ENCODE results near the gene SGSM1.

Gene SGSM1

DNA sequence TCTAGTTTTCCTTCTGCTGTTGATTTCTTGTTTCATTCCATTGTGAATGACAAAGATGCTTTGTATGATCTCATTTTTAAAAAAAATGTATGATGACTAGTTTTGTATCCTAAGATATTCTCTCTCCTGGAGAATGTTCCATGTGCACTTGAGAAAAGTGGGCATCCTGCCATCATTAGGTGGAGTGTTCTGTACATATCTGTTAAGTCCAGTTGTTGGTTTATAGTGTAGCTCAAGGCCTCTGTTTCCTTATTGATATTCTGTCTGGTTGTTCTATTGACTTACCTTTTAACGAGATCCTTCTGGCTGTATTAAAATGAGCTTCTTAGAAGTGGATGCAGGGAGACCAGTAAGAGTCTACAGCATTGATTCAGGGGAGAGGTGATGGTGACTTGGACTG lies 35.2 kb downstream of the SGSM1 start:
- no peak for DNase-seq

DNA sequence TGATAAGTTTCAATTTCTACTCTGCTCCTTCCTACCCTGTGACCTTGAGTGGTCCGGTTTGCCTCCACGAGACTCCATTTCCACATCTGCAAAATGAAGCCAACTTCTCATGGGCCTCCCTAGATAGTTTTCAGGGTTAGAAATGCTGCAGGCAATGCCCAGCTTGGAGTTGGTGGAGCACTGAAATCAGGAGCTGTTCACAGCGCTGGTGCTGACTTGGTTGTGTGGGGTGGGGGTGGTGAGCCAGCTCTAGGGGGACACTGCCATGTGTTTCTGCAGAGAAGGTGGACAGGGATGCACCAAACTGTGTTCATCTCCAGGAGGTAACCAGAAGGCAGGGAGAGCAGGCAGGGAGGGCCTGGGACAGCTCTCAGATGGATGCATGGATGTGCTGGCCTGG lies 37.0 kb downstream of the SGSM1 start:
- no peak for DNase-seq

DNA sequence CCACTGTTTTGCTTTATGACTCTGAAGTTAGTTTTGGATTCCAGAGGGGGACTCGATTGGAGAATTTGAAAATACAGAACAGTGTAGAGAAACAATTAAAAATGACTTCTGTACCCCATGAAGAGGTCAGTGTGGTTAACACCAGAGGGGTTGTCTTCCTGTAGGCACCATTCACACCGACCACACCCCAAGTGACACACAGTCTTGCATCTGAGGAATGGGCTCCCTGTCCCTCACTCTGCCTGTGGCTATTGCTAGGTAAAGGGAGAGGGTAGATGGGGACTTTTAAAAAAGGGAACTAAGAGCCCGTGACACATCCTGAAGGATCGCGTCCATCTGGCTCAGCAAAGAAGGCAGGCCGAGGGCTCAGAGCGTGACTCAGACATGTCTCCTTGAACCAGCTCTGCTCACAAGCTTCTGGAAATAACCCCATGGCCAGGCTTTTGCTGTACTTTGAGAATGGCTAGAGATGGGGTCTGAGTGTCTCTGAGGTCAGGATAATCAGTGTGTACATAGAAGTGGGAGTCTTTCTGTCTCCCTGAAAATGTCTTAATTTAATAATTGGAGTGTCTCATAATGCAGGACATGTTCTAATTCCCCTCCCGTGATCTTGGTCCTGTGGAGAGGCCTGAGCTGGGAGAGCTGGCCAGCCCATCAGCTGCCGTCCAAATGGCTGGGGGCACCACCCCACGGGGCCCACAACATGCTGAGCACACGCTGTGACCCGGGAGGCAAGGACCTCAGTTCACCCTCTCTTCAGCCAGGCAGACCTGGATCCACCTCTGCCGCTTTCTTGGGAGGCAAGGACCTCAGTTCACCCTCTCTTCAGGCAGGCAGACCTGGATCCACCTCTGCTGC lies 39.3 kb downstream of the SGSM1 start:
- no peak for DNase-seq

DNA sequence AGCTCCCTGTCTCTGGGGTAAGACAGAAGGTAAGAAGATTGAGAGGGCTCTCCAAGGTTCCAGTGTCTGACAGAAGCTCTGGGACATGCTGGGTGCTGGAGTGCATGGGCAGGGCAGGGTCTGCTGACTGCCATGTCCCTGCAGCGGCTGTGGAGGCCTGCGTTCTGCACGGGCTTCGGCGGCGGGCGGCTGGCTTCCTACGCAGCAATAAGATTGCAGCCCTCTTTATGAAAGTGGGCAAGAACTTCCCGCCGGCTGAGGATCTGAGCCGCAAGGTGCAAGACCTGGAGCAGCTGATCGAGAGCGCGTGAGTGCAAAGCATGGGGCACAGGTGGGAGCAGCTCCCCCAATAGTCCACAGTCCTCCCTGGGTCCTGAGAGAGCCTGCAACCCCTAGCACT lies 41.5 kb downstream of the SGSM1 start:
- no peak for DNase-seq

DNA sequence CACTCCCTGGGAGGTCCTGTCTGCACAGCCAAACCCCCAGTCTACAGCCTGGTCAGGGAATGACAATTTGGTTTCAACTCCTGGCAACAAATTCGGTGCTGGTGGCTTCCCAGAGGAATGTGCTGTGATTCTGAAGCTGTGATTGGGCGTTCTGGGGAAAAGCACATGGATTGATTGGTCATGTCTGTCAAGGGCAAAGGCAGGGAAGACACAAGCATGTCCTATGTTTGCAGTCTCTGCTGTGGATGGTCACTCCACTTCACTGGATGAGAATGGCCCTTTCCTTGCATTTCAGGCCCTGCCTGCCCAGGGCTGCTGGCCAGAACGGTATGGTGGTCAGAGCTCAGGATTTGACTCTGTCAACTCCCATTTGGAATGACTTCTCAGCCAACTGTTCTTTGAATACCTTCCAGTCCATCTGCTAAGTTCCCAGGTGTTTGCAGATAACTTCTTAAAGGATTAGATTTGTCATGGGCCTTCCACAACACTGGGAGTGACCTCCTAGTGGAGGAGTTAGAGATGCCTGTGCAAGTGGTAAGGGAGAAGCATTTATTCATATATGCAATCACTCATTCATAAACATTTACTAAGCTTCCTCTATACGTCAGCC lies 42.7 kb downstream of the SGSM1 start:
- DNase-seq: no peak

DNA sequence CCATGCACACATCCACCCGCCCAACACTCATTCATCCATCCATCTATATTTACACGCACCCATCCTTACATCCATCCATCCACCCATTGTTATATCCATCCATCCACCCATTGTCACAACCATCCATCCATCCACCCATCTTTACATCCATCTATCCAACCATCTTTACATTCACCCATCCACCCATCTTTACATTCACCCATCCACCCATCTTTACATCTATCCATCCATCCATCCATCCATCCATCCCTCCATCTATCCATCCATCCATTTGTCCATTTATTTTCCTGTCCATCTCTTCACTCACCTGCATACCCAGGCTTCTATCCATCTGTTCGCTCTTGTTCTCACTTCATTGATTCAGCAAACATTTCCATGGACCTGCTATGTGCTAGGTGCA lies 49.8 kb downstream of the SGSM1 start:
- no peak for DNase-seq

DNA sequence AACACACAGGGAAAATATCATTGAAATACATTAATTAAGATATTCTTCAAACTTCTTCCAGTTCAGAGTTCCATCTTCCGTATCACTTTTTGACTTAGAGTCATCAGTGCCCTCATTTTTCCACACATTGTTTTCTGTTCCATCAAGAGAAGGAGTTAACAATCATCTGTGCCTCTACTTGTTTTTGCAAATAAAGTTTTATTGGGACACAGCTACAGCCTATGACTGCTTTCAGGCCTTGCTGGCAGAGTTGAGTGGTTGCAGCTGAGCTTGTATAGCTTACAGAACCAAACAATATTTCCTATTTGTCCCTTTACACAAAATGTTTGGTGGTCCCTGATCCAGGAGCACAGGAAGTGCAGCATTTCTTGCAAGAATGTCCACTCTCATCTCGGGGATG lies 51.6 kb downstream of the SGSM1 start:
- no peak for DNase-seq

DNA sequence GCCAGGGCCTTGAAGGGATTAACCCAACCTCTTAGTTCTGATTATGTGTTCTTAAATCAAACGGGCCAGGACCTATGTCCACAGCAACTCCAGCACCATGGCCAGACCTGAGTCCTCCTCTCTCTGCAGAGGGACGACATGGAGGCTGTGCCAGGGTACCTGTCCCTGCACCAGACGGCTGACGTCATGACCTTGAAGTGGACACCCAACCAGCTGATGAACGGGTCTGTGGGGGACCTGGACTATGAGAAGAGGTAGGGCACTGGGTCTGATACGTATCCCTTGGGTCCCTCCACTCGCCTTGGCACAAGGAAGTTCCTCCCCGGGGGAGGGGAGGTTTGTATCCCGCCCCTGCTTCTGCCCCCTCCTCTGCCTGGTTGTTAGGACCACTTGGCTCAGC lies 53.6 kb downstream of the SGSM1 start:
- DNase-seq: no peak

DNA sequence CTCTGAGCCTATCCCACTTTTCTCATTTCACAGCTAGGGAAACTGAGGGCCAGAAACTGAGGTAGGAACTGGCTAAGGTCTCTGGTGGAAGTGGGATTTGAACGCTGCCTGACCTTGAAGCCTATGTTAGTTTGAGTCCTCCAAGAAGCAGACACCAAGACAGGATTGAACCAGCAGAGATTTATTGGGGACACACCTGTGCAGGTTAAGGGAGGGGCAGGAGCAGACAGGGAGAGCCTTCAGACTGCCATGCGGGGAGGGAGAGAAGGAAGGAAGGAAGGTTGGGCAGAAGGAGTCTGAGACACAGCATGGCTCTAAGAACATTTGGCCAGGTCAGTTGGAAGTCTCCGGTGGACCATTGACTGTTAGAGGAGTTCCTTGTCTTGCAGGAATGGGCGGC lies 59.5 kb downstream of the SGSM1 start:
- no peak for DNase-seq

DNA sequence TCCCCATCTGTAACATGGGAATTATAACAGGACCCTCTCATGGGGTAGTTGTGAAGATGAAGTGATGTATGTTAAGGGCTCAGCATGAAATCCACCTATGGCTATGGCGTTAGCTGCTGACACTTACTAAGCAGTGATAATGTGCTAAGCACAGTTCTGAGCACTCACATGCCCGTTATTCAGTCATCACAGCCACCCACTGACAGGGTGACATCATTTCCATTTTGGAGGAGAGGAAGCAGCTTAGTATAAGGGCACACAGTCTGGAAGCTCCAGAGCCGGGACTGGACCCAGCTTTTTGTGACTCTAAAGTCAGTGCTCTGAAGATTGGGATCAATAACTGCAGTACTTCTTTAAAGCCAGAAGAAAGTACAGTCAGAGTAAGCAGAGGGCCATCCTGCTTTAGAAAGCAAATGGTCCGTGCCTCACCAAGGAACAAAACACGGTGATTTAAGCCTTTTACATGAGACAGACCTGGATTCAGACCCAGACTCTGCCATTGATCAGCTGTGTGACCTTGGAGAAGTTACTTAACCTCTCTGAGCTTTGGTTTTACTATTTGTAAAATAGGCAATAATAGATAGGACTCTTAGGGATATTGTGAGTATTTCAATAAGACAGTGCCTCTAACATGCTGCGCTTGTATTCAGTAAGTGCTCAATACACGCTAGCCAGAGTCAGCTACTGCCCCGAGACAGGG lies 61.5 kb downstream of the SGSM1 start:
- no peak for DNase-seq

DNA sequence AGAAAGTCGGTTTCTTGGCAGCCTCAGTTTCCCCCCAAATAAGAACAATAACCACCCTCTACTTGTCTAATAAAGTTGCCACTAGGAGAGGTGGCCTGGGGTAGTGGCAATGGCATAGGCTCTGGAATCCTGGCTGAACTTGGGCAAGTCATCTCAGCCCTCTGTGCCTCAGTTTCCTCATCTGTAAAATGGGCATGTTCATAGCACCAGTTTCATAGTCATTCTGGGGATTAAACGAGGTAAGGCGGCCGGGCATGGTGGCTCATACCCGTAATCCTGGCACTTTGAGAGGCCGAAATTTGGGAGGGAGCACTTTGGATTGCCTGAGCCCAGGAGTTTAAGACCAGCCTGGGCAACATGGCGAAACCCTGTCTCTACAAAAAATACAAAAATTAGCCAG lies 63.0 kb downstream of the SGSM1 start:
- DNase-seq: no peak

DNA sequence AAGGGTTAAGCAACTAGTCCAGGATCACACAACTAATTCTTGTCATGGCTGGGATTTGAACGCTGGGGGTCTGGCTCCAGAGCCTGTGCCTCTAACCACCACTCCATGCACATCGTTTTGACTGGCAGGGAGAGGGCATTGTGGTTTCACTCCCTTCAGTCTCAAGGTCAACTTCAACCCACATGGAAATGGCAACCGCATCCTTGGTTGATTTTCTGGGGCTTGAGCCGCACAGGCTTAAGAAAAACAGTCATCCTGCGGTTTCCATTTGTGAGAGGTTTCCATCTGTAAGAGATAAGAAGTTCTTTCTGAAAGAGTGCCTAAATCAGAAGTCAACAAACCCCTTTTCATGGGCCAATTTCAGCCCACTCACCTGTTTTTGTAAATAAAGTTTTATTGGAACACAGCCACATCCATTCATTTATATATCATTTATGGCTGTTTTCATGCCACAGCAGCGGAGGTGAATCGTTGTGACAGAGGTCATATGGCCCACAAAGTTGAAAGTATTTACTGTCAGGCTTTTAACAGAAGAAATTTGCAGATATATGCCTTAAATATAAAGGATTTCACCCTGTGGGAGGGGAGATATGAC lies 65.7 kb downstream of the SGSM1 start:
- no peak for DNase-seq

DNA sequence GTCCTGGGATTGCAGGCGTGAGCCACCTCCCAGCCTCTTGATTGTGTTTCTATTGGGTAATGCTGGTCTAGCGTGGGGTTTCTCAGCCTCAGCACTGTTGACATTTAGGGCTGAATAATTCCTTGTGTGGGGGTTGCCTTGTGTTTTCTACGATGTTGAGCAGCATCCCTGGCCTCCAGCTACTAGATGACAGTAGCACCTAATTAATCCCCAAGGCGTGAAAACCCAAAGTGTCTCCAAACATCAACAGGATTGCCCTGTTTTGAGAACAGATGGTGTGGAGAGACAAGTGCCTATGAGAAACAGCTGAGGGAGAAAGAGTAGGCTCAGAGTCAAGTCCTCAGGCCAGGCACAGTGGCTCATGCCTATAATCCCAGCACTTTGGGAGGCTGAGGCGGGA lies 67.2 kb downstream of the SGSM1 start:
- DNase-seq: no peak

DNA sequence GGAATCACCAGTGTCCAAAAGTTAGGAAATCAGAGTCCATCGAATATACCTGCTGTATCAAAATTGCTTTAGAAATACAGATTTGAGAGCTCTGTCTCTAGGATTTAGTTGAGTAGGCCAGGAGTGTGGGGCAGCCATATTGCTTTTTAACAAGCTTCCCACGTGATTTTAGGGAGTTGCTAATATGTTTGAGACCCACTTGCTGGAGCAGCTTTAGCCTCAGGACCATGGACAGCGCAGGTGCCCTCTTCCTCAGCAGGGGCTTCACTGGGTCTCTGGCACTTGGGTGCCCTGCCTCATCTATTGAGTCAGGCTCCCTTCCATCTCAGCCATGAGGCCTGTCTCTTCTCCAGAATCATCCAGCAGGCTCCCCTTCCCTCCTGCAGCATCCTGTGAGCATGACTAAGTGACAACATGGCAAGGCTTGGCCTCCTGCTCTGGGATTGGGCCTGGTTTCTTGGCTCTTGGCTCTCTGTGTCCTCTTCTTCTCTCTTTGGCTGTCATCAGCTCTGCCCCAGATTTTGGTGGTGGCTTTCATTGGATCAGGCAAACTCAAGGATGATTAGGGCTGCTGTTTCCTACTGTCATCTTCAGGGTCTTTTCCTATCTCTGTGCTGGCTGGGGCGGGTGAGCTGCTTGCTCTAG lies 70.0 kb downstream of the SGSM1 start:
- DNase-seq: no peak

DNA sequence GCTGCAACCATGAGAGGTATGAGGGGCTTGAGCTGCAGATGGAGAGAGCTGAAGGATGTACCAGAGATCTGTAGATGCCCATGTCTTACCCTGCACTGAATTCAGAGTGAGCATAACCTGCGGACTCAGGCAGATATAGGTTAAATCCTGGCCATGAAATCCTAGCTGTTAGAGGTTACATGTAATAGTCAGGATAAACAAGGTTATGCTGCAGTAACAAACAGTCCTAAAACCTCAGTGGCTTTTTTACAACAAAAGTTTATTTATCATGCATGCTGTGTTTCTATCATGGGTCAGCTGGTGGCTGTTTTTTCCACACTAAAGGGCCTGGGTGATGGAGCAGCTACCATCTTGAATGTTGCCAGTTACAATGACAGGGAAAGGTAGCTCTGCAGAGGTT lies 70.7 kb downstream of the SGSM1 start:
- DNase-seq: no peak

DNA sequence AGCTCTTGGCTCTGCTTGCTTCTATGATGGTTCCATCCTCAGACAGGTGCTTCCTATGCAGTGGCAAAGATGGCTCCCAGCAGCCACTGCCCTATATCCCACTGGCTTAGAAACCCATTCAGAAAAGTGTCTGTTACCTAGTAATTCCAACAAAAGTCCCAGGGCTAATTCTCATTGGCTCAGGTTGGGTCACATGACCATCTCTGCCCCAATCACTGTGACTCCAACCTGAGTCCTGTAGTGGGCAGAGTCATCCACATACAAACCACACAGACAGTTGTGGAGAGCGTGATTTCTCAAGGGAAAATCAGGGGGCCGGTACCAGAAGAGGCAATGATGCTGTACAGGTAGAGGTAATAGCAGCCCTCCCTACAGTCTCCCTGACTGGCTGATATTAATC lies 73.0 kb downstream of the SGSM1 start:
- DNase-seq: no peak

DNA sequence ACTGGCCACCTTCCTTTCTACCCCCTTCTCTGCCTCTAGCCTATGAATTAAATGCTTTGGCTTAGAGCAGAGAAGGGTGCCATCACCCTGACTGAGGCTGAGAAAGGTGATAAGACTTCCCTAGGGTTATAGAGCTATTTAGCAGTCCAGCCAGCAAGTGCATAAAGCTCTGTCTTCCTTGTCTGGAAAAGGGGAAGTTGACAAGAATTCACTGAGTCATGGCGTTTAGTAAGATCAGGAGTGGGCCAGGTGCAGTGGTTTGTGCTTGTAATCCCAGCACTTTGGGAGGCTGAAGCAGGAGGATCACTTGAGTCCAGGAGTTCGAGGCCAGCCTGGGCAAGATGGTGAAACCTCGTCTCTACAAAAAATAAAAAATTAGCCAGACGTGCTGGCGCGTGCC lies 77.4 kb downstream of the SGSM1 start:
- no peak for DNase-seq

DNA sequence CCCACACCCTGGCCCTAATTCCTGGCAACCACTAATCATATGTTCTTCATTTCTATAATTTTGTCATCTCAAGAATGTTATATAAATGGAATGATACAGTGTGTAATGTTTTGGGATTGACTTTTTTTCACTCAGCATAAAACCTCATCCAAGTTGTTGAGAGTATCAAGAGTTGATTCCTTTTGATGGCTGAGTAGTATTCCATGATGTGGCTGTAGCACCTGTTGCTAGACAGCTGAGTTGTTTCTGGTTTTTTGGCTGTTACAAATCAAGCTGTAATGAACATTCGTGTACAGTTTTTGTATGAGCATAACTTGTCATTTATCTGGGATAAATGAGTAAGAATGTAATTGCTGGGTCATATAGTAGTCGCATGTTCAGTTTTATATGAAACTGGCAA lies 81.2 kb downstream of the SGSM1 start:
- DNase-seq: no peak

DNA sequence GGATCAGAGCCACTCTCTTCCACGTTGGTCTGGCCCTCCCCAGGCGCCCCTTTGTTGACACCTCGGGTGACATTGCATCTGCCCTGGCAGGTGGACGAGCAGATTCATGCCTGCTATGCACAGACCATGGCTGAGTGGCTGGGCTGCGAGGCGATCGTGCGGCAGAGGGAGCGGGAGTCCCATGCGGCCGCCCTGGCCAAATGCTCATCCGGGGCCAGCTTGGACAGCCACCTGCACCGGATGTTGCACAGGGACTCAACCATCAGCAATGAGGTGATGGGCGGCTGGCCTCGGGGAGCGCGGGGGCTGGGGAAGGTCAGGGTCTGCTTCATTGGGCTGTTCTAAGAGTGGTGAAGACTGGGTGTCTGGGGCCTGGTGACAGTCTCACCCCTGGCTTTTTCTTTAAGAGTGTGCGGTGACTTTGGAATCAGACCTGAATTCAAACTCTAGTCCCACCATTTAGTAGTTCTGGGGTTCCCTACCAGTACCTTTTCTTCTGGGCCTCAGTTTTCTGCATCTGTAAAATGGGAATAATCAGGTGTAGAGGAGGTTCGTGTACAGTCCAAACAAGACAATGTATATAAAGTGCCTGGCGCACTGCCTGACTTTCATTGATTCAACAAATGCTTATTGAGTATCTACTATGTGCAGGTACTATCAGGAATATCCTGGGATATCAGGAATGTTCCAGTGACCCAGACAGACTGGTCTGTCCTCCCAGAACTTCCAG lies 87.5 kb downstream of the SGSM1 start:
- DNase-seq: no peak

DNA sequence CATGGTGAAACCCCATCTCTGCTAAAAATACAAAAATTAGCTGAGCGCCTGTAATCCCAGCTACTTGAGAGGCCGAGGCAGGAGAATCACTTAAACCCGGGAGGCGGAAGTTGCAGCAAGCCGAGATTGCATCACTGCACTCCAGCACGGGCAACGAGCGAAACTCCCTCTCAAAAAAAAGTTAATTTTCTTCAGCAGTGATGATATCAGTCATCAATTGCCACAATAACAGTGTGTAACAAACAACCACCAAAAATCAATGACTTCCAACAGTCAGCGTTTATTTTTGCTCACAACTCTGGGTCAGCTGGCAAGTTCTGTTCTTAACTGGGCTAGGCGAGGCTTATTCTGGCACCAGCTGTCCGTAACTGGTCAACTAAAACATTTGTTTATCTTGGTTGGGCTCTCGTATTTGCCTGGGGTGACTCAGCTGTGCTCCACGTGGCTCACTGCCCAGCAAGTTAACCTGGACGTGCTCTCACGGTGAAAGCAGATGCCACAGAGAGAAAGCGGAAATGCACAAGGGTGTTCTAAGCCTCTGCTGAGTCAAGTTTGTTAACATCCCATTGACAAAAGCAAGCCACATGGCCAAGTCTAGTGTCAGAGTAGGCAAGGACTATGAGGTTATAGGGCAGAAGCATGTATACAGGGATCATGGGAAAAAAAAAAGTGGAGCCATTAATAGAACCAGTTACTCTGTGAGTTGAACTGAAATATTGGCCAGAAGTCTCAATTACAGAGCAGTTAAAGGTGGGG lies 88.4 kb downstream of the SGSM1 start:
- no peak for DNase-seq

DNA sequence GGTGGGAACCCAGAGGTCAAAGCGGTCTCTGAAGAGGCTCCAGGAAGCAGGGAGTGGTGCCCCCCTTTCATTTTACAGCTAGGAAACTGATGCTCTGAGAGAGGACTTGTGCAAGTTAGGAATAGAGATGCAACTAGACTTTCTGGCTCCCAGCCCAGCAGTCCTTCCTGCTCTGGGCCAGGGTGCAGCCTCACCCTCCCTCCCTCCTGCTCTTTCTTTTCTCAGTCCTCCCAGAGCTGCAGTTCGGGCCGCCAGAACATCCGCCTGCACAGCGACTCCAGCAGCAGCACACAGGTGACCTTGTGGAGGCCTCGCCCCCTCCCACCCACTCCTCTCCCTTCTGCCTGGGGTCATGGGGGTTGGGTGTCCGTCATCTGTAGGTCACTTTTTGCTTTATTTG lies 89.0 kb downstream of the SGSM1 start:
- no peak for DNase-seq

DNA sequence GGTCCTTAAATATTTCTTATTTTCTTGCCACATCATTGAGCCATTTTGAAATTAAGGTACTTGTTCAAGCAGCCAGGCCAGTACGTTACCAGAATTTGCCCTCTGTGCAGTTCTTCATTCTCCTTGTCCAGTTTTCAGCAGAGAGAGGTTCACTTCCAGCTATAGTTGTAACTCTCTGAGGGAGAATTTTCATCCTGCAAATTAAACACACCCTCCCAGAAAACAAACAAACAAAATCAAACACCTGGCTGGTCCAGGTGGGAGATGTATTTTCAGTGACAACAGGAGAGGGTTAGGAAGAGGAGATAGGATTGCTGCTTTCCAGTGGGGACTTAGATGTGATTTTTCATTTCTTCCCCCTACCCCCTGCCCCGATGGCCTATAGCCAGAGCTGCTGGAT lies 95.4 kb downstream of the SGSM1 start:
- DNase-seq: no peak
